D721Med (cell line): ENCODE data around the gene WASF3.

Source experiments
- DNase-seq: peaks from one replicate; pipeline ENCODE4 v3.0.0; 2011; ENCODE audit warnings: low spot score; ENCODE audit not compliant: insufficient read length
- FAIRE-seq: peaks from 2 replicates; lab custom pipeline; 2011; peaks lifted over from hg19 to GRCh38; lab: Jason Lieb, UNC
- TF ChIP-seq, protein P1 (sequence below): IDR thresholded peaks from 2 replicates; pipeline ENCODE4 v1.5.1; 2012; ENCODE audit warnings: mild to moderate bottlenecking, control low read depth; ENCODE audit not compliant: insufficient read depth; ENCODE audit errors: missing control alignments

The WASF3 gene

DNA sequence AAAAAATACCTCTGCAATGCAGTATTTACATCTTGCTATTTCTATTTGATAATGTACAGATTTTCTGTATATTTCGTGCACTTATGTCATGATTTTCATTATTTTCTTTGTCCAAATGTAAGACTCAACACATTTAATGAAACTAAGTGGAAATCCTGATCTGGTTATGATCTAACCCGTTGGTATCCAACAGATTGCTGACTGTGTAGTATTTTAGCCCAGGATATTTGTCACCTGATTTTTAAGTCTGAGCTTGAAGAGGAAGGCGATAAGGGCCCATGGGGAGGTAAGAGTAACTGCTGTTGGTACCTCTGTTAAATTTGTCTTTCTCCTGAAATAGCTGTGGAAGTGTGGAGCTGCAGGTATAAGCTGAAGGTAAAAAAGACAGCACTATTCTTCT is 45.3 kb downstream of the WASF3 start:
- TF ChIP-seq, protein P1, sequence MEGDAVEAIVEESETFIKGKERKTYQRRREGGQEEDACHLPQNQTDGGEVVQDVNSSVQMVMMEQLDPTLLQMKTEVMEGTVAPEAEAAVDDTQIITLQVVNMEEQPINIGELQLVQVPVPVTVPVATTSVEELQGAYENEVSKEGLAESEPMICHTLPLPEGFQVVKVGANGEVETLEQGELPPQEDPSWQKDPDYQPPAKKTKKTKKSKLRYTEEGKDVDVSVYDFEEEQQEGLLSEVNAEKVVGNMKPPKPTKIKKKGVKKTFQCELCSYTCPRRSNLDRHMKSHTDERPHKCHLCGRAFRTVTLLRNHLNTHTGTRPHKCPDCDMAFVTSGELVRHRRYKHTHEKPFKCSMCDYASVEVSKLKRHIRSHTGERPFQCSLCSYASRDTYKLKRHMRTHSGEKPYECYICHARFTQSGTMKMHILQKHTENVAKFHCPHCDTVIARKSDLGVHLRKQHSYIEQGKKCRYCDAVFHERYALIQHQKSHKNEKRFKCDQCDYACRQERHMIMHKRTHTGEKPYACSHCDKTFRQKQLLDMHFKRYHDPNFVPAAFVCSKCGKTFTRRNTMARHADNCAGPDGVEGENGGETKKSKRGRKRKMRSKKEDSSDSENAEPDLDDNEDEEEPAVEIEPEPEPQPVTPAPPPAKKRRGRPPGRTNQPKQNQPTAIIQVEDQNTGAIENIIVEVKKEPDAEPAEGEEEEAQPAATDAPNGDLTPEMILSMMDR = no peak
- peak; percentile 6 for FAIRE-seq

DNA sequence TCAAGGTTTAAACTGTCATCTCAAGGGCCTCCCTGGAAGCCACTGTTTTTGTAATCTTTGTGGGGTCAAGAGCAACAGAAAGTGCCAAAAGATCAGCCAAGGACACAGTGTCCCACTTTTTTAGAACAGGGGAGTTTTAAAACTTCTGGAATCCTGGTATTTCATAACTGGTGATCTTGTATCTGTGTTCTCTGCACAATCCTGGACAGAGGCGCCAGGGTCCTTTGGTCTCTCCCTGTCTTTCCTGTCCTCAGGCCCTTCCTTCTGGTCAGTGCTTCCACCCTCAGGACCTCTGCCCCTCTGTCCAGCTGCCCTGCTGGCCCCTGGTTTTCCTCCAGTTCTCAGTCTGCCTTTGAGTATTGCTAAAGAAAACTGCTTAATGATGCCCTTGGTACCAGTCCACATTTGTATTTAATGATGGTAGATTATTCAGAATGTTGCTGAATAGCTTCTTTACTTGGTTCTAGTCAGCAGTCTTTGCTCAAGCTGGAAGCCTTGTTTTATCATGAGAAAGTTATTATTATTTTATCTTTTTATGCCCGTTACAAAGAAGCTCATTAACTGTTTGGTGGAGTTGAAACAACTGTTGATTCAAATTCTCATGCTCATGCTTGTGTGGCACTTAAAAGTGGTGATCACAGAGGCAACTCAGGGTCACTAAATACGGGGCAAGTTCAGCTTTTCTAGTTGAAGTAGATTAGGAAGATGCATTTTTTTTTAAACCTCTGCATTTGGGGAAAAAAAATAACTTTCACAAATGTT is 47.5 kb downstream of the WASF3 start:
- TF ChIP-seq, protein P1 = no peak
- DNase-seq = no peak
- FAIRE-seq = peak; percentile 38

More for the DNA sequence above, 45.3 kb downstream of the WASF3 start:
- no peak for DNase-seq

DNA sequence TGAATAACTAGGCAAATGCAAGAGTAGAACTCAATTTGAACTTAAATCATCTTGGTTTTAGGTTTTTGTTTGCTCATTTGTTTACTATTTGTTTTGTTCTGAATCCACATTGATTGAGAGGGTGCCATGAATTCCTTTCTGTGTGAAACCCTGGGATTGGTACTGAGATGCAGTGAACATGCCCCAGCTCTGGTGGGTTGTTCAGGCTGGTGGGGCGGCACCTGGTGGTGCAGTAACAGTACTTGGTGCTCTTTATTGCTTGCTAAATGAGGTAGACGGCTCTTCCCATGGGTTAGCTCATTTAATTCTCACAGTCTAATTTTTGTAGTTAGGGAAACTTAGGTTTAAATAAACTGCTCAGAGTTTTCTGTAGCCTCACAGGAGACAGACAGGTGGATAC is 48.4 kb downstream of the WASF3 start:
- FAIRE-seq = no peak
- DNase-seq = no peak
- TF ChIP-seq, protein P1 = peak; percentile 28

DNA sequence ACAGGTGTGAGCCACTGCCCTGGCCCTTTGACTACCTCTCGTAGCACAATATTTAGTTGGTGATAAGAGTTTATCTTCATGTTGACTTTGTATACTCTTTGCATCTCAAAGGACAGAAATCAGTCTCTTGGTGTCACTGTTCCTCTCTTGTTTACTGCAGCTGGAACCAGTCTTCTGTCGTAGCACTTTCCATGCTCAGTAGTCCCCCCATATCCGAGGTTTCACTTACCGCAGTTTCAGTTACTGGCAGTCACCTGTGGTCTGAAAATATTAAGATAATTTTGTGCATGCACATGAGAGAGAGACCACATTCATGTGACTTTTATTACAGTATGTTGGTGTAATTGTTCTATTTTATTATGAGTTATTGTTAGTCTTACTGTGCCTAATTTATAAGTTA is 49.1 kb downstream of the WASF3 start:
- DNase-seq (no peak), FAIRE-seq (no peak)
- TF ChIP-seq, protein P1 = no peak

DNA sequence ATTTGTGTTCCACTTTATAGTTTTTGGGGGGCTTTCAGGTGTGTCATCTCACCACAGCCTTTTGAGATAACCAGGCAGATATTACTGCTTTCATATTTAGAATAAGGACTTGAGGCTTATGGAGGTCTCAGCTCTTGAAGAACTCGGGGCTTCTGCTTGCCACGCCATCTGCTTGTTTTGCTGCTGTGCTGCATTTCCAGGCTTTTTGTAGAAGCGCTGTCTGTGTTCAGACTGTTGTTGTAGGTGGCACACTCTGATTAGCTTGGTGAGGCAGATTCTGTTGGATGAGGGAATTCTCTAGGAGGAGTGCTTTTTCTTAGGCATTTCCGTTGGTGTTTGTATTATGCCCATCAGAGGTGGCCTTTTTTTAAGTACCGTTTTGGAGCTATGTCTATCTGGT is 57.2 kb downstream of the WASF3 start:
- TF ChIP-seq, protein P1 = no peak
- DNase-seq = no peak
- no peak for FAIRE-seq

DNA sequence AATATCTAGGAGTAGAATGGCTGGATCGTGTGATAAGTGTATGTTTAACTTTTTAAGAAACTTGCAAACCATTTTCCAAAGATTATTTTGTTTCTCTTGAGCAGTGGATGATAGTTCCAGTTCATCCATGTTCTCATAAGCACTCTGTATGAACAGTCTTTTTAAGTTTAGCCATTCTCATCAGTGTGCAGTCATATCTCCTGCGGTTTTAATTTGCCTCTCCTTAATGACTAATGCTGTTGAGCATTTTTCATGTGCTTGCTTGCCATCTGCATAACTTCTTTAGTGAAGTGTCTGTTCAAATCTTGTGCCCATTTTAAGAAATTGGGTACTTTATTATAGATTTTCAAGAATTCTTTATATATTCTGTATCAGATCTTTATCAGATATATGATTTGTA is 58.6 kb downstream of the WASF3 start:
- DNase-seq (no peak), FAIRE-seq (peak; percentile 81)
- TF ChIP-seq, protein P1 = no peak

DNA sequence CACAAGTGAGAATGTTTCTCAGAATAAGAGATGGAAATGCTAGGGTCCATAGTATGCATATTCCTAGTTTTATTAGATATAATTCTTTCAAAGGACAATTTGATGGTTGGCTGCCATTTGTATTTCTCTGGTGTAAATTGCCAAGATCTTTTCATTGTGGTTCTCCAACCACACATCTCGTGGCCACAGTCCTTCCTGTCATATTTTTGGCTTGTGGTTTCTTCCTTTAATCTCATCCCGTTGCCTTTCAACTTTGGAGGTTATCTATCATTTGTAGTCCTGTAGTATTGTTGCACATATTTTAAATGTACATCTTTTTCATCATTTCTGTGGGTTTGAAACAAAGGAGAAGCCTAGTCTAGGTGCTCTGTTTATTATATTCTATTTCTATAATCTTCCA is 61.2 kb downstream of the WASF3 start:
- DNase-seq (no peak), FAIRE-seq (peak; percentile 74)
- TF ChIP-seq, protein P1 = no peak
